K562 (cell line): ENCODE results near the gene REG3A. TPM values are rescaled to one million over a fixed set of nuclear protein-coding genes. Genes with fewer than 3 reads are reported as not detected.

Experiments
- ATAC-seq: fragments of 200-7000 bp; cut with Tn5 transposase; 3 replicates; pipeline ENCODE4 v1.9.1; 2020; ENCODE audit warnings: moderate library complexity
- BruUV-seq: library from RNA; stranded (reverse); fragments of 400-500 nt; replicated peaks from 2 replicates; lab custom pipeline; 2021; lab: Mats Ljungman, UMichigan
- CTCF ChIA-PET: fragments of 300-600 bp; formaldehyde crosslinking; extraction: SDS; loops from one replicate; lab custom pipeline; 2021; ENCODE audit warnings: low intra/inter-chr PET ratio; lab: Yijun Ruan, JAX
- POLR2A ChIA-PET: fragments of 300-600, 350-650 bp; sonication (Branson Sonifier 250); formaldehyde crosslinking; extraction: SDS; loops from one replicate; lab custom pipeline; 2021; ENCODE audit warnings: antibody characterized with exemption, inconsistent platforms; lab: Yijun Ruan, JAX
- DNase-seq, 4 experiments: peaks; one replicate each; pipeline versions ENCODE4 v3.0.0 to v3.0.0-alpha.2; 2011 to 2018; ENCODE audit warnings: low spot score in 3 of 4, mixed read lengths in 3 of 4; ENCODE audit errors: extremely low read depth in 1 of 4
- FAIRE-seq: peaks from 2 replicates; lab custom pipeline; 2011; peaks lifted over from hg19 to GRCh38; lab: Jason Lieb, UNC
- H2AFZ ChIP-seq: 2 replicates; pipeline ENCODE4 v1.6.0; 2011; ENCODE audit warnings: low read depth, low read length, control low read depth, inconsistent platforms
- H3K27ac ChIP-seq: fragments of 200-600 bp; 3 replicates; pipeline ENCODE4 v1.8.0; 2011; ENCODE audit warnings: low read depth, mild to moderate bottlenecking, control low read depth, inconsistent platforms, low read length, moderate library complexity, mixed read lengths; ENCODE audit errors: extremely low read depth
- H3K27me3 ChIP-seq, 2 experiments: fragments of 300-600 bp in 1 of 2; 2 replicates in 1 of 2; 3 replicates in 1 of 2; pipeline versions ENCODE4 v1.6.0 to v1.8.0; 2011; ENCODE audit warnings: inconsistent platforms in 2 of 2, low read length in 2 of 2, mild to moderate bottlenecking in 1 of 2, mixed read lengths in 1 of 2, moderate library complexity in 1 of 2; ENCODE audit not compliant: control insufficient read depth in 2 of 2, insufficient read depth in 2 of 2
- H3K36me3 ChIP-seq: fragments of 300-600 bp; 3 replicates; pipeline ENCODE4 v1.8.0; 2011; ENCODE audit warnings: mild to moderate bottlenecking, low read length, inconsistent platforms; ENCODE audit not compliant: control insufficient read depth, insufficient read depth
- H3K4me1 ChIP-seq, 2 experiments: fragments of 200-600 bp in 1 of 2; replicated peaks in 1 of 2; 2 replicates in 1 of 2; 3 replicates in 1 of 2; pipeline versions ENCODE4 v1.5.1 to v1.8.0; 2011; ENCODE audit warnings: inconsistent platforms in 2 of 2, low read length in 2 of 2, mild to moderate bottlenecking in 1 of 2, mixed read lengths in 1 of 2, moderate library complexity in 1 of 2; ENCODE audit not compliant: control insufficient read depth in 2 of 2, insufficient read depth in 2 of 2
- H3K4me2 ChIP-seq: 2 replicates; pipeline ENCODE4 v1.6.1; 2011; ENCODE audit warnings: low read length, control low read depth, inconsistent platforms, mixed read lengths; ENCODE audit not compliant: insufficient read depth
- H3K4me3 ChIP-seq: fragments of 200-600 bp; sonication (generic), shearing (Covaris generic); 2 replicates; pipeline ENCODE4 v1.5.1; 2016; ENCODE audit warnings: control low read depth, inconsistent platforms
- H3K79me2 ChIP-seq: fragments of 200-600 bp; 3 replicates; pipeline ENCODE4 v1.8.0; 2011; ENCODE audit warnings: low read length, inconsistent platforms; ENCODE audit not compliant: control insufficient read depth, insufficient read depth
- H3K9ac ChIP-seq, 2 experiments: 2 replicates each; pipeline versions ENCODE4 v1.6.0 to v1.6.1; 2011; ENCODE audit warnings: low read depth in 2 of 2, low read length in 2 of 2, control low read depth in 1 of 2, inconsistent platforms in 1 of 2, mild to moderate bottlenecking in 1 of 2, mixed read lengths in 1 of 2; ENCODE audit not compliant: insufficient read depth in 1 of 2
- H3K9me1 ChIP-seq: one replicate; pipeline ENCODE4 v1.6.0; 2011; ENCODE audit warnings: inconsistent platforms, mild to moderate bottlenecking, low read length, moderate library complexity; ENCODE audit not compliant: control insufficient read depth, insufficient read depth
- H3K9me3 ChIP-seq: replicated peaks from 2 replicates; pipeline ENCODE4 v1.5.1; 2011; ENCODE audit warnings: low read depth, low read length, inconsistent platforms; ENCODE audit not compliant: control insufficient read depth, insufficient read depth
- H4K20me1 ChIP-seq: replicated peaks from 2 replicates; pipeline ENCODE4 v1.6.1; 2011; ENCODE audit warnings: low read length, inconsistent platforms, mixed read lengths; ENCODE audit not compliant: control insufficient read depth, insufficient read depth
- FOXP1 ChIP-seq: sonication (generic); formaldehyde crosslinking; IDR thresholded peaks from 2 replicates; pipeline ENCODE4 v1.8.0; 2022; ENCODE audit warnings: mild to moderate bottlenecking, missing genetic modification reagents
- GTF2E2 ChIP-seq: fragments of 200-800 bp; sonication (Bioruptor generic); IDR thresholded peaks from 2 replicates; pipeline ENCODE4 v1.6.1; 2016; ENCODE audit warnings: missing genetic modification characterization, missing compliant biosample characterization
- POLR2AphosphoS5 ChIP-seq: IDR thresholded peaks from 2 replicates; pipeline ENCODE4 v1.6.1; 2011; ENCODE audit warnings: mild to moderate bottlenecking, low read depth, low read length, moderate library complexity; ENCODE audit not compliant: control insufficient read depth, insufficient read depth
- SP2 ChIP-seq: IDR thresholded peaks from 2 replicates; pipeline ENCODE4 v1.6.1; 2011; ENCODE audit warnings: mild to moderate bottlenecking, low read depth, low read length, moderate library complexity; ENCODE audit not compliant: poor library complexity, severe bottlenecking; ENCODE audit errors: extremely low read depth
- WHSC1 ChIP-seq: IDR thresholded peaks from one replicate; pipeline ENCODE4 v1.6.1; 2012; ENCODE audit warnings: low read length, control low read depth, inconsistent platforms
- ZC3H11A ChIP-seq: IDR thresholded peaks from 2 replicates; pipeline ENCODE4 v1.6.1; 2012; ENCODE audit warnings: low read depth, low read length, improper control_type of control experiment
- ZNF41 ChIP-seq: fragments of 250-450 bp; sonication (Bioruptor Pico); conservative IDR thresholded peaks from 2 replicates; pipeline ENCODE4 v1.4.0; 2020; ENCODE audit warnings: mild to moderate bottlenecking
- WGBS: fragments of 100-300 bp; shearing (Covaris generic); methylation state at CpG from one replicate; pipeline ENCODE4 v1.1.6; 2016; ENCODE audit warnings: low coverage, mixed read lengths; ENCODE audit not compliant: insufficient coverage; ENCODE audit errors: missing lambda C conversion rate; 5-methylcytosine and 5-hydroxymethylcytosine counted together
- in situ Hi-C: fragments of 300-500 bp; cut with MboI; formaldehyde crosslinking; loops from 4 replicates; pipeline ENCODE4 v1.15.0; 2018; ENCODE audit warnings: inconsistent platforms, mixed read lengths
- intact Hi-C: fragments of 100-400 bp; cut with micrococcal nuclease; formaldehyde crosslinking; loops from 2 replicates; pipeline ENCODE4 v1.14.2; 2022
- polyA plus RNA-seq, 8 experiments: library from polyadenylated mRNA; depleted of rRNA in 4 of 8; stranded (reverse) in 5 of 8; unstranded in 3 of 8; fragments of >200 nt; fragmentation: Nextera tagmentation in 2 of 8; fragmentation: Illumina TruSeq in 1 of 8; extraction: Ambion mirVana in 2 of 8; extraction: Trizol in 1 of 8; gene quantifications; 2 replicates each; pipeline versions ENCODE4 v1.2.1 to v1.2.3, GENCODE V29; 2011 to 2014; ENCODE audit warnings: inconsistent platforms in 1 of 8, missing spikeins in 1 of 8
- total RNA-seq, 7 experiments: library from RNA; depleted of rRNA in 6 of 7; stranded (reverse); fragments of >200 nt in 6 of 7; fragmentation: Illumina TruSeq in 2 of 7; extraction: Trizol in 2 of 7; gene quantifications; 2 replicates each; pipeline versions ENCODE4 v1.2.1 to v1.2.3, GENCODE V29; 2011 to 2021; ENCODE audit warnings: low replicate concordance in 1 of 7

The REG3A gene
- total and polyA plus RNA-seq, 9 of the 15 experiments (the other 6 are each of a cell fraction or from before 2014, with no cell fraction given): not detected

- H3K27me3 ChIP-seq: no peaks in the 10 kb centered on the region
- no peak overlapping the region for H3K4me2 ChIP-seq
- no peak for FAIRE-seq
- BruUV-seq: no TSS peak
- CTCF ChIA-PET: no interaction called here
- no peak for DNase-seq
- ATAC-seq: no peak
- H2AFZ ChIP-seq: no peak overlapping the region
- H3K36me3 ChIP-seq: no peaks in the 10 kb centered on the region
- no peak for TF ChIP-seq SP2
- TF ChIP-seq ZC3H11A: no peak
- no peak for TF ChIP-seq GTF2E2 (tag)
- no peak for TF ChIP-seq WHSC1
- TF ChIP-seq ZNF41 (CRISPR knock-in tag): no peak
- no peak for TF ChIP-seq POLR2AphosphoS5
- no peak for TF ChIP-seq FOXP1 (CRISPR knock-in tag)
- TF ChIP-seq, all 486 proteins: peak for 0
- no peak overlapping the region for H3K4me3 ChIP-seq
- 3% methylated on average over 3 of the region's 3 CpGs for WGBS
- in situ Hi-C loops (no loop called here), intact Hi-C loops (no loop called here)
- H3K4me1 ChIP-seq: no peaks in the 10 kb centered on the region
- POLR2A ChIA-PET: no interaction called here
- no peaks in the 10 kb centered on the region for H3K9me1 ChIP-seq
- H3K27ac ChIP-seq: no peak overlapping the region
- no peaks in the 10 kb centered on the region for H3K79me2 ChIP-seq
- no peaks in the 10 kb centered on the region for H4K20me1 ChIP-seq
- H3K9ac ChIP-seq: no peak overlapping the region
- no peaks in the 10 kb centered on the region for H3K9me3 ChIP-seq
Observed at GRCh38 chr2:79112269-79112668, 47.3 kb downstream of the REG3A start.

Other genes with a start within 250 kb of the REG3A start
- gene REG3G, start 134.1 kb downstream of the REG3A start, total RNA-seq (2014; rRNA removed): not detected in 2 replicates
- gene REG3G, start 134.1 kb downstream of the REG3A start, total RNA-seq (2014; rRNA removed; fragmentation: Illumina TruSeq; extraction: Trizol): not detected in 2 replicates
- gene REG3G, start 134.1 kb downstream of the REG3A start, total RNA-seq (2015; rRNA removed; fragmentation: Illumina TruSeq; extraction: Trizol): not detected in 2 replicates
- gene REG3G, start 134.1 kb downstream of the REG3A start, total RNA-seq (2021): 0.22 TPM in 1 of 2 replicates, not detected in the other
- not detected in 2 replicates for gene REG3G, start 134.1 kb downstream of the REG3A start, polyA plus RNA-seq (2011; rRNA removed)
- gene REG3G, start 134.1 kb downstream of the REG3A start, polyA plus RNA-seq (2014; fragmentation: Illumina TruSeq; extraction: Trizol): not detected in 2 replicates
- not detected for gene REG3G, start 134.1 kb downstream of the REG3A start, polyA plus RNA-seq (2014; fragmentation: Nextera tagmentation; extraction: Ambion mirVana)
- gene REG3G, start 134.1 kb downstream of the REG3A start, polyA plus RNA-seq (2014; rRNA removed): not detected in 2 replicates
- gene REG1B, start 71.8 kb downstream of the REG3A start, total RNA-seq (2014; rRNA removed): not detected in 2 replicates
- gene REG1B, start 71.8 kb downstream of the REG3A start, total RNA-seq (2014; rRNA removed; fragmentation: Illumina TruSeq; extraction: Trizol): not detected in 2 replicates
- gene REG1B, start 71.8 kb downstream of the REG3A start, total RNA-seq (2015; rRNA removed; fragmentation: Illumina TruSeq; extraction: Trizol): not detected in 2 replicates
- 2.0 and 2.3 TPM in 2 replicates for gene REG1B, start 71.8 kb downstream of the REG3A start, total RNA-seq (2021)
- not detected in 2 replicates for gene REG1B, start 71.8 kb downstream of the REG3A start, polyA plus RNA-seq (2011; rRNA removed)
- not detected in 2 replicates for gene REG1B, start 71.8 kb downstream of the REG3A start, polyA plus RNA-seq (2014; fragmentation: Illumina TruSeq; extraction: Trizol)
- gene REG1B, start 71.8 kb downstream of the REG3A start, polyA plus RNA-seq (2014; fragmentation: Nextera tagmentation; extraction: Ambion mirVana): under 1 TPM in 1 of 2 experiments, not detected in 1; 0.15 TPM
- not detected in 2 replicates for gene REG1B, start 71.8 kb downstream of the REG3A start, polyA plus RNA-seq (2014; rRNA removed)
- gene REG1A, start 39.3 kb downstream of the REG3A start, total RNA-seq (2014; rRNA removed): not detected in 2 replicates
- gene REG1A, start 39.3 kb downstream of the REG3A start, total RNA-seq (2014; rRNA removed; fragmentation: Illumina TruSeq; extraction: Trizol): not detected in 2 replicates
- not detected in 2 replicates for gene REG1A, start 39.3 kb downstream of the REG3A start, total RNA-seq (2015; rRNA removed; fragmentation: Illumina TruSeq; extraction: Trizol)
- gene REG1A, start 39.3 kb downstream of the REG3A start, total RNA-seq (2021): 3.1 and 4.9 TPM in 2 replicates
- not detected in 2 replicates for gene REG1A, start 39.3 kb downstream of the REG3A start, polyA plus RNA-seq (2011; rRNA removed)
- not detected in 2 replicates for gene REG1A, start 39.3 kb downstream of the REG3A start, polyA plus RNA-seq (2014; fragmentation: Illumina TruSeq; extraction: Trizol)
- gene REG1A, start 39.3 kb downstream of the REG3A start, polyA plus RNA-seq (2014; fragmentation: Nextera tagmentation; extraction: Ambion mirVana): not detected
- gene REG1A, start 39.3 kb downstream of the REG3A start, polyA plus RNA-seq (2014; rRNA removed): not detected in 2 replicates